ENCODE measurements around the gene HOXD12.

The HOXD12 gene

GRCh38 chr2:176081376-176081836, 18.2 kb upstream of the HOXD12 start:
- no peak for ATAC-seq

GRCh38 chr2:176081837-176082524, 17.6 kb upstream of the HOXD12 start:
- no peak for ATAC-seq

- ATAC-seq: no peak
Observed at GRCh38 chr2:176082525-176082823, 17.1 kb upstream of the HOXD12 start.

- ATAC-seq: no peak
Observed at GRCh38 chr2:176082824-176083751, 16.5 kb upstream of the HOXD12 start.

- no peak for ATAC-seq
Observed at GRCh38 chr2:176083796-176084261, 15.8 kb upstream of the HOXD12 start, which contains the start of gene EVX2. TSS of gene EVX2 (minus strand) at chr2:176083962. CDS start at chr2:176083776, 186 bp downstream.

GRCh38 chr2:176084611-176085119, 14.9 kb upstream of the HOXD12 start:
- no peak for ATAC-seq

GRCh38 chr2:176085120-176085788, 14.3 kb upstream of the HOXD12 start:
- no peak for ATAC-seq

GRCh38 chr2:176085861-176086771, 13.5 kb upstream of the HOXD12 start:
- ATAC-seq: no peak

GRCh38 chr2:176087330-176088047, 12.1 kb upstream of the HOXD12 start:
- no peak for ATAC-seq

GRCh38 chr2:176088048-176088936, 11.3 kb upstream of the HOXD12 start:
- no peak for ATAC-seq

- no peak for ATAC-seq
Observed at GRCh38 chr2:176088937-176089842, 10.4 kb upstream of the HOXD12 start.

- no peak for ATAC-seq
Observed at GRCh38 chr2:176089843-176090395, 9.7 kb upstream of the HOXD12 start.

- no peak for ATAC-seq
Observed at GRCh38 chr2:176090862-176091261, 8.7 kb upstream of the HOXD12 start.

GRCh38 chr2:176091329-176092258, 8.0 kb upstream of the HOXD12 start:
- ATAC-seq: no peak

- no peak for ATAC-seq
Observed at GRCh38 chr2:176092270-176093144, 7.1 kb upstream of the HOXD12 start, which contains the start of gene HOXD13. TSS of gene HOXD13 (plus strand) at chr2:176092721. CDS start at chr2:176092891, 170 bp downstream.

All from activated CD4-positive, CD25-positive, alpha-beta regulatory T cell treated with anti-CD3 and anti-CD28 coated beads, Interleukin-2, amount 50 U/mL, for 24 hours (primary cell).